Activated CD8-positive, alpha-beta memory T cell treated with anti-CD3 and anti-CD28 coated beads, Interleukin-2, amount 50 U/mL, for 4 hours (primary cell): ENCODE results near the gene ELF4.
A peak's percentile ranks its signal among the peaks of the same experiment; 100 is the strongest.

Experiments used
- DNase-seq: peaks from one replicate; pipeline ENCODE4 v3.0.0-alpha.2; 2020

The ELF4 gene

DNA sequence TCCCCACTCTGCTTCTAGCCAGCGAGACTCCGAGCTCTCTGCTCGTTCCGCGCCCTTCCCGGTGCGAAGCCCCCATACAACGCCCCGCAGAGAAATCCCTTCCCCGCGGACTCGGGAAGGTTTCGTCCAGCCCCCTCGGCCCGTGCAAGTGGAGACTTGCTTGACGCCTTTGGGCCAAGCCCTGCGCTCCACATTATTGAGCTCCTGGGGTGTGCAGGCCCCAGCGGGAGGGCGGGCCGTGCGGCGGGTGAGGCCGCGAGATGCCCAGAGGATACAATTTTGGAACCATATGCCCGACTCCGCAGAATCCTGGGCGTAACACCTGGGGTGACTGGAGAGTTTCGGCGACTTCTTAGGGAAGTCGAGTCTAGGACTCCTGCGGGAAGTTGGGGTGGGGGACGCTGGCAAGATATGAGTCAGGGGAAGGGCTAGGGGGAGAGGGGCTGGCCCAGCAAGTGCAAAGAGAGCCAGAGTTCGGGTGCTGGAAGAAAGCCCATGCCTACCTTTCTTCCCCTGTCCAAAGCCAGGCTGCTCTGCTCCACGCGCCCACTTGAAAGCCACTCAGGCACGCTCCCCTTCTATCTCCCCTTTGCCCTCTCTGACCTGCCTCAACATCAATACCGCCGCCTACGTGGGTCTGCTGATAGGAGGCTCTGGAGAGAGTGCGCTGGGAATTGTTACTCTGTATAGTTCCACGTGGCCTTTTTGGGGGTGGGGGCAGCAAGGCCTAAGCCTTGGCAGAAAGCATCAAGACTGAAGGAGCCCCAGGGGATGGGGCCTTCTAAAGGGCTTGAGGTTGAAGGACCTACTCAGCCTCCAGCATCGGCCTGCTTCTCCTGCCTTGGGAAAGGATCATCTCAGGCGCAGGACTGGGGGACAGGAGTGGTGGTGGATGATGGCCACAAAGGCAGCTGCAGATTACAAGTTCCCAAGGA is 1.2 kb upstream of the ELF4 start:
- DNase-seq: no peak

DNA sequence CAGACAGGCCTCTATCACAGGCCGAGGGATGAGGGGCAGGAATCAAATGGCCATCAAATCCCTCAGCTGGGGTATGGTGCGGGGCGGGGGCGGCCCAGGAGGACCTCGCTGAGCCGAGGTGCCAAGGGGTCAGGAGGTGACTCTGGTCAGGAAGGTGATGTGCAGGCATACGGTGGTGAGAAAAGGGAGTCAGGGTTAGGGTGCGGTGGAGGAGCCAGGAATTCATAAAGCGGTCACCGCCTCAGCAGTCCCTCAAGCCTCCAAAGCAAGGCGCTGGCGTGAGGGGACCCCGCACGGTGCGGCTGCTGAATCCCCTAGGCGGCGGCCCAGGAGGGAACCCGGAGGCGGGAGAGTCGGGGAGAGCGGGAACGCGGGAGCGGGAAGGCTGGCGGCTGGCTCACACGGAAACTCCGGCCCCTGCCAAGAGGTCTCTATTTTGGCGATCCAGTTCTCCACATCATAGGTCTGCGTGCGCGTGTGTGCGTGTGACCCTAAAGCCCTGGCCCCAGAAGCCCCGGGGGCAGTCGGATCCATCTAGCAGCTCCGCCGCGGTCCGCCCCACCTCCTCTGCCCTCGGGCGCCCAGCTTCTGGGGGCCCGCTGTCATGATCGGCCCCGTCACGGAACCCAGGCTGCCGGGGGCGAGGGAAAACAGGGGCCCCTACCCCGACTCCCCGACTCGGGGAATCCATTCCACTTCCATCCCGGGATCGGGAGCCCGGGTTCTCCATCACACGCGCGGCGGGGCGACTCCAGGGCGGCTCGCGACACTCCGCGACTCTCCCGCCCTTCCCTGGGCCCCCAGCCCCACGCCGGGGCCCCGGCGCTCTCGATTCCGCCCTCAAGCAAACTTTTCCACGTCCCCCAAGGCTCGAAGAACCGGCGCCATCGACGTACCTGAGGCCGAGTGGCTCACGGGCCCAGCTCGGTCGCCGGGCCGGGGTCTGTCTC is 593 bp downstream of the ELF4 start:
- DNase-seq: no peak

DNA sequence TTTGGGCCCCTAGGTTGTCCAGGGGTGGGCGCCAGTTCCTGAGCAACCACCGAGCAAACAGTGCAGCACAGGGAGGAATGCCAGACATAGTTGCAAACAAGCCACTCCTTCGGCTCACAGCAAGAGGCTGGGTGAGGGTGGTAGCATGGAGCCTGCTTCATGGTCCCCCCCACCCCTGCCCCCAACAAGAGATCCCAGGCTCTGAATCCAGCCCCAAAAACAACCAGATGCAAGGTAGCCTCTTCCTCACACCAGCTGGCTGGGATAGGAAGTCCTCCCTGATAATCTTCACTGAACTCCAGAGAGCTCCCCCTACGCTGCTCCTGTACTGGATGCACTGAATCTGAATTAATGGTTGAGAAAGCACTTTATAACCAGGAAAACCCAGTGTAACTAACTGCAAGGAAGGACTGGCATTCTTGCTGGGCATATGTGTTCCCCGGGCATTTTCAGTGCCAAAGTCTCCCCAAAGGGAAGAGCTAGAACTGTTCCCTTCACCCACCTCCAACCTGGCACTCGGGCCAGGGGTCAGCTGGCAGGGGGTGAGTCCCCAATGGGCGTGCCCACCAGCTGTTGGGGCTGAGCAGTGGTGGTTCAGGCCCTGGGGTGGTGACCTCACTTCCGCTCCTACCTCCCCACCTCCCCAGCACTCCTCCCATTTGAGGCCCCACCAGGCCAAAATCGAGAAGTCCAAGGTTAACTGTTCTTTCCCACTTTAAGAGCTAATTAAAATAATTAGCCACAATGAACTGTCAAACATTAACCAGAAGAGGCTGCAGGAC is 1.5 kb downstream of the ELF4 start:
- DNase-seq: peak; percentile 41

DNA sequence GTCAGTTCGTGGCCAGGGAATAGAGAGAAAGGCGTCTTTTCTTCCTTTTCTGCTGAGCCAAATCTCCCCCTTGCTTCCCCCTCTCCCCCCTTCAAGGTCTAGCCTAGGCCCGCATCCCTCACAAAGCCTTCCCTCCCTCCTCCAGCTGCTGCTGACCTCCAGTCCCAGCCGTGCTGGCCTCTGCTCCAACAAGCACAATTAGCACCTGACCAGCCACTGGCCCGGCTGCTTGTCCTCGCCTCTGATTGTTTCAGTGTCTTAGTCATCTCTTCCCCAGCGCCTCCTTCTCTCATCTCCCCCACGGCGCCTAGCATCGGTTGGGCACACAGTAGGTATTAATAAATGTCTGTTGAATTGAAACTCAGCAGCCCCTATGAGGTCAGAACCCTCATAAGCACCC is 4.2 kb downstream of the ELF4 start:
- no peak for DNase-seq

DNA sequence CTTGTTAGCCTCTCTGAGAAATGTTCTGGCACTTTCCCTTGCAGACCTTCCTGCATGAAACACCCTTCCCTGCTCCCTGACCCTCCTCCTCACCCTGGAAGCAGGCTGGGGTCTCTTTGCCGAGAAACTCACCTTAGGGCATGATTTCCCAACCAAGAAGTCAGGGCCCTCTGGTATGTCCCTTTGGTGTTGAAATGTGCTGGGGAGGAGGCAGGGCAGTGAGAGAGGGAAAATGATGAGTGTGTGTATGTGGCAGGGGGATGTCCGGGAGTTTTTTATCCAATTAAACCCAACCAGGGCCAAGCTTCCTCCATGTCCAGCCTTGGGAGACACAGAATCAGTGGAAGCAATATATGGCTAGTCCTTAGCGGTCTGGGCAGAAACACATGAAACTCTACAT is 5.1 kb downstream of the ELF4 start:
- no peak for DNase-seq

DNA sequence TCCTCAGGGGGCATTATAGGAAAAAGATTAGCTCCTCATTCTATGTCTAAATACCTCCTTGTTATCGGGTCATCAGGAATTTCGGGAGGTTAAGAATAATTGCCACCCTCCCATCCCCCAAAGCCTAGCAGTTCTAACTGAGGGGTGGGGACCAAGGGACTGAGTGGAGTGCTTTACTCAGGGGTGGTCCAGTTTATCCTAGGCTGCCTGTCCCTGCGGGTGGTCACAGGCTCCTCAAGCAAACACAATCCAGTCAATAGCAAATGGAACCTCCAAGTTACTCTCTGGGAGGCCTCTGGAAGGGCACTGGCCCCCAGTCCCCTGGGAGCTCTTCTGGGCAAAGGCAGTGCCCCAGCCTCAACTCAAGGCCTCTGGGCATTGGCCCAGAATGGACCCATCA is 6.7 kb downstream of the ELF4 start:
- no peak for DNase-seq

DNA sequence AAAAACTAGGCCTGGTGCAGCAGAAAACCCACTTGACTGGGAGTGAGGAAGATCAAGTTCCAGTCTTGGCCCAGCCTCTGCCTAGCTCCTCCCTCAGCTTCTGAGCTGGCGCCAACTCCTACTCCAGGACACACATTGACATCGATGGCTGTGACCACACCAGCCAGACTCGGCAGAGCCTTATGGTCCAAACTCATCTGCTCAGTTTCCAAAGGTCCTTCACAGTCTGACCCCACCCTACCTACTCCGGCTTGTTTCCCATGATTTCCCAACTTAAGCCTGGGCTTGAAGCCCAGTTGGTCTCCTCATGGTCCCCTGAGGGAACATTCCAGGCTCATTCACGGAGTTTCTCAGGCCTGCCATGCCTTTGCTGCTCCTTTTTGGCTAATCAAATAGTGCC is 10.1 kb downstream of the ELF4 start:
- no peak for DNase-seq

DNA sequence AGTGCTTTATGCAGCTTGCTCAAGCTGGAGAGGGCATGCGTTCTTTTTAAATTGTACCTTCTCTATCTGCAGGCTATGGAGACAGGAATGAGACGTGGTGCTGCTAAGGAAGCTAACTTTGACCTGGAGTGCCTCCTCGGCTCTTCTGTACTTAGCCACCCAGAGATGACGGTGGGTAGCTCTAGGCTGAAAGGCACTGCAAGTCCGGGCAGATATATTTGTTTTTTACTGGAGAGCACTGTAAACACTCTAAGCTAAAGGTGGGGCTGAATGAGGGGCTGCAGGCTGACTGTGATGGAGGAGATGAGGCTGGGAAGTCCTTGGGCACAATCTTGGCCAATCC is 12.1 kb downstream of the ELF4 start:
- DNase-seq: no peak

DNA sequence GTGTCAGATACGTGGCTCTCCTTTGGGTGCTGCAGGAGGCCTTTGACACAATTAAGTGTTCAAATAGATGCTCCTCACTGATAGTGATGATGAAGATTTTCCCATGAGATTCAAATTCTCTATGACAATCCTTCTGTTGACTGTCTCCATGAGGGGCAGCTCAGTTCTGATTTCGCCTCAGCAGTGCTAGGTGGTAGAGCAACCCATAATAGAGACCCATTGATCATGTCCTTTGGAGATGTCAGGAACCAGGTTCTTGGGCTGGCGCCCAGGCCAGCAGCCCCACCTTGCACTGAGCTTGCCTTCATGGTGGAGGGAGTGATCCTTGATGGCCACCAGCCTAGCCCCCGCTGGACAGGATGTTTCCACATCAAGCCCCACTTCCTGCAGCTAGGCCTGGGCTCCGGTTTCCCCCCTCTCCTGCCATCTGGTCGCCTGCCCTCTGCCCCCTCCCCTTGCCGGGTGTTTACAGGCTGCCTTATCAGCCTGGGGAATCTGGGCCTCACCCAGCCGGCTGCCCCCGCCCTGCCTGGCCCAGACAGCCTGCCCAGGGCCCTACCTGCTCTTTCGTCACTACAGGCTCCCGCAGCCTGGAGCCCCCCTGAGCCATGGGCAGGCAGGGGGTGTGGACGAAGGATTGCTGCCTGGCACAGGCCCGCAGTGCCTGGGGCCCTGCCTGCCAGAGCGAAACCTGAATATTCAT is 12.6 kb downstream of the ELF4 start:
- no peak for DNase-seq

DNA sequence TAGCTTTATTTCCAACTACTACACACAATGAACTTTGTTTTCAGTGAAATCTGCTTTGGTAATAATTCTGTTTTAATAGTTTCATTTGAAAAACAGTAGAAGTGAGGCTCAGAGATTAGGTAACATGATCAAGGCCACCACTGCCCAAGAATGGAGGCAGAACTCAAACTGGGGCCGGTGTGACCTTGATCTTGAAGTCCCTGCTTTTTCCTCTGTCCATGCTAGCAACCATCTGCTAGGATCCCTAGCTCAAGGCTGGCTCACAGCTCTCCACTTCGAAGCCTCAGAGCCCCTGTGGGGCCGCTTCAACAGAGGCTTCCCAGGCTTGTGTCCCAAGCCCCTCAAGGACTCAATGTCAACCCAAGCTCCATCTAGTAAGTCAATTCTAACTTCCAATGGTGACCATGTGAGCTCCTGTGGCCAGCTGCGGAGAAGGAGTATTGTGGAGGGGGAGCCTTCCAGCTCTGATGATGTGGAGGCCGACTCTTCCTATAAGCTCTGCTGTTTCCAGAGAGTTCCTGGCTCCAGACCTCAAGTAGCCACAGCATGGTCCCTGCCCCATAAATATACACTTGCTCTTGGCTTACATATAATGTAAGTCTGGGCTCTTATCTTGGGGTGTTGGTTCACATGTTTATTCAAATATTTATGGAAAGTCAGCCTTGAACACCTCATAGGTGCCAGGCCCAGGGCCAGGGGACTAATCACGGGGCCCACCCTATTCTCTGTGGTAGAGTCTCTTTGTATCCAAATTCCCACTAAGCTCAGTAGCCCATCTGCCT is 14.9 kb downstream of the ELF4 start:
- DNase-seq: no peak

DNA sequence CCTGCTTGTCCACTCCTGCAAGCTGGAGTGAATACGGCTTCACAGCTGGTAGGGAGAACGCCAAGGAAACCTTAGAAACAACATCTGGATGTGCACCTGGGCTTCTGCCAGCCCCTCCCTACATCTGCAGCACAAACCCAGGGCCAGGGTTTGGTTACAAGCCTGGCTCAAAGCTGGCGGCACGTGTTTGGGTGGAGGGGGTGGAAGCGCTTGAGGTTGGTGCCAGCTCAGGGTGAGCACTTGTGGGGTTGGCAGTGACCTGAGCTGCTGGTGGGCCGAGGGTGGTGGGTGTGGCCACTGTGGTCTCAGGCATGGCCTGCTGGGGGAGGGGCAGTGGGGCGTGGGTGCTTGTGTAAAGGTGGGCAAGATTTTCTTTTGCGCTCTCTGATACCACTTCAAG is 15.6 kb downstream of the ELF4 start:
- no peak for DNase-seq

DNA sequence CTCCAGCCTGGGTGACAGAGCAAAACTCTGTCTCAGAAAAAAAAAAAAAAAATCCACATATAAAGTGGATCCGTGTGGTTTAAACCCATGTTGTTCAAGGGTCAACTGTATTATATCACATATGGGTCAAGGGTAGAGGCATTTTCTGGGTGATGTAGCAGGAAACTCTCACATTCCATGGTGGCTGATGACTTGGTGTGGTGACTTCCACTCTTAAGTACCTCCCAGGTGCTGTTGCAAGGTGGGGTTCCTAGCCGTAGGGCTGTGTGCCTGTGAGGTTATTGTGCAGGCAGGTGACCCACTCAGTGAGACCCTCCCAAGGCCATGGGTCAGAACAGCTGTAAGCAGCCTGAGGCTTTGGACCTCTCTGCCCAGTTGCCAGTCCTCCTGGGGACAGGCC is 17.0 kb downstream of the ELF4 start:
- DNase-seq: no peak

DNA sequence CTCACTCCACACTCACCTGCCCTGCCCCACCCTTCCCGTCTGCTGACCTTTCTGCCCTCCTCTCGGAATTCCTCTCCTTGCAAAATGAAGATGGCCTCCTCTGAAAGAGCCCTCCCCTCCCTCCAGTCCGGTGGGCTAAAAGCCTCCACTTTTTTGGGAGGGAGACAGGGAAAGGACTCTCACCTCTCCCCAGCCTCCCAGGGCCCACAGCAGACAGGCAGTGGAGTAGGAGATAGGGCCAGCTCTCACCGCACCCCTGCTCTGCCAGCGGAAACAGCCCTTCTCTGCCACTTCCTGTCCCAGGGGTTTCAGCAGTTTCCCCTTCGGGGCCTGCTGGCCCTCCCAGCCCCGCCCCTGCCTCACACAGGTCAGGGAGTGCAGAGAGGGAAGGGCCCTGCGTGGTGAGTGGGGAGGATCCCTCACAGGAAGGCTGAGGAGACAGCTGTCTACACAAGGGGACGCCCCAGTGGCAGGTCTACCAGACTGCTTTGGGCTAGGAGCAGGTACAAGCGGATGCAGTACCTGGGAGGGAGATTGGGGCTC is 18.2 kb downstream of the ELF4 start:
- peak; percentile 74 for DNase-seq

DNA sequence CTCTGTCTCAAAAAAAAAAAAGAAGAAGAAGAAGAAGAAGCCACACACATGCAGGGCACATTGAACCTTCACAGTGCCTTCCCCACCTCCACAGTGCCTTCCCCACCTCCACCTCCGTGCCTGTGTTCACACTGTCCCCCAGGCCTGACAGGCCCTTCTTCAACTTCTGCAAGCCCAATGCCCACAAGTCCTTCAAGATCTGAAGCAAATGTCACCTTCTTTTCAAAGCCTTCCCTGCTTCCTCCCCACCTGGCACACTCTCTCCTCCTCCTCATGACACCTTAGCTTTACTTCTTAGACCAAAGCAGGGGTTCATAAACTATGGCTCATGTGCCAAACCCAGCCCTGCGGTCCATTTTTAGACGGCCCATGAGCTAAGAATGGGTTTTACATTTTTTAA is 19.9 kb downstream of the ELF4 start:
- DNase-seq: no peak

DNA sequence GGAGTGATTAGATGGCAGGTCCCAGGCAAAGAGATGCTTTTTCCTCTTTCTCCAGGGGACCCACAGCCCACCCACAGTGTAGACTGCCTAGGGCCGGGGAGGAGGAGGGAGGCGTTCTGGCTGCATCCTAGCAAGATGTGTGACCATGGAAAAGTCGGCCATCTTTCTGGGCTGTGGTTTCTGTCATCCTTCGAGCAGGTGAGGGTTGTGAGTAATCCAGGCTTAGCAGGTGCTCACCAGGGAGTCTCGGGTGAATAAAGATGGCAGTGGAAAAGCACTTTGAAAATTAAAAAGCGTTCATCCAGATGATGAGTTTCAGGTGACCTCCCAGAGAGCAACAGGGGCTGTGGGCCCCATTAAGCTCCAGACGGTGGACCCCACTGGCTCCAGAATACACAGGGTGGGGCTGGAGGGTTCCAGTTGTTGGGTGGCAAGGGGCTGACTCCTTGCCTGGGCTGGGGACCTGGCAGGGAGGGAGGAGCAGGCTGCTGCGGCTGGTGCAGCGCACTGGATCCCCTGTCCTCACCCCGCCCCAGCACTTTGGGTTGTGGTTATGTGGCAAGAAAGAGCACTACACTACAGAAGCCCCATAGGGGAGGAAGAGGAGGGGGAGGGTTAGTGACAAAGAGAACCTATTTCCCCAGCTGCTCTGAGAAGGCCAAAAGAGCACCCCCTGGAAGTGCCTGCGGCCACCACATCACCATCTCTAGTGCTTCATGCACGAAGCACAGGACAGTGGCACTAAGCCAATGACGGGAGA is 23.7 kb downstream of the ELF4 start:
- DNase-seq: peak; percentile 56

DNA sequence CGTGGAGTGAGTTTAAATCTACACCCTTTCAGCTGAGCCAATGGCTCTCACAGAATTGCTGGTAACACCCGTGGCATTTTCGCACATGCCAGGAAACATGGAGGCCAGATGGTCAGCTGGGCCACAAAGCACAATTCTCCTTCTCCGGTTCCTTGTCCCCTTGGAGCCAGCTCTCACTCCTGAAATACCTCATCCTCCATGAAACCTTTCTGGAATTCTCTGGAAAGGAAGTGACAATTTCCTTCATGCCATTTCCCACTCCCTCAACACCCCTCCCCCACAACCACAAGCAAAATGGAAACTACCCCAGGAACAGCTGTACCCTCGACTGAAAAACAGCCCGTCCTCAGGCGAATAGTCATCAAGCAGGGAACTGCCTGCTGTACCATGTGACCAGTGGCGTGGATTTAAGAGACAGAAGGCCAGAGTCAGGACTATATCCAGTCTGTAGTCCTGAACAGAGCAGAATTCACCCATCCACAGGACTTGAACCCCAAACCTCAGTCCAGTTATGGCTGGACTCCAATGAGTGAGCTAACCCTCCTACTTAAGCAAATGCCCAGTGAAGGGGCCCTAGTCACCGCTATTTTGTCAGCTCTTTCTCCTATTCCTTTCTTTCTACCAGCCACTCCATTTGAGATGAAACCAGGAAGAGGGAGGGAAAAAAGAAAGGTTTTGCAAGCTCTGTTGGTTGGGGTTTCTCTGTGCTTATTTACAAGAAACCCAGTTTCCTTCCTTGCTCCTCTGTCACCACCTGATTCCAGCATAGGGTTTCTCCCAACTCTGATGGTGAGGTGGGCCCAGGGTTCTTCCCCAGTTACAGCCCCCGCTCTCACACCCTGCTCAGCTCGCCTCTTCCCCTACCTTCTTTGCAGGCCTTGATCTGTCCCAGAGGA is 24.5 kb downstream of the ELF4 start:
- DNase-seq: no peak

DNA sequence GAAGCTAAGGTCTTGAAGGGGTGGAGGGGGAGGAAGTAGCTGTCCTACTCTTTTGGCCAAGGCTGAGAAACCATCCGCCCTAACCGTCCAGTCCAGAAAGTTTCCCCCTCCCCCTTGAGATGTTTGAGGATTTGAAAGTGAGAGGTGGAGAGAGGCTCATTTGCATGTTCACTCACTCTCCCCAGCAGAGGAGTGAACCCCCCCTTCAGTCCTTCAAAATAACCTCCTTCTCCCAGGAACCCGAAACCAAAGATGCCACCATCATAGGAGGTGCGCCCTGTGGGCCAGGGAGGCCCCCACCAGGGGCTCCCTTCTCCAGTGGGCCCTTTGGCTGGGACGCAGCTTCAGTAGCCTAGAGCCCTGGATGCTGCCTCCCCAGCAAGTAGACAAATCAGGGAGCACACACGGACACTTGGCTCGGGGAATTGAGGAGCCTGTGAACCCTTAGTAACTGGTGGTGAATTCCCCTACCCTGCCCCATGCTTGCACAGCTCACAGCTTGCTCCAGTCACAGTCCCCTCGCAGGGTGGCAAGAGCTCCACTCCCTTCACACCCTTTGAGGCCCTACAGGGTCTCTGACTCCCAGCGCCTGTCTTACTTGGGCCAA is 25.6 kb downstream of the ELF4 start:
- DNase-seq: no peak

DNA sequence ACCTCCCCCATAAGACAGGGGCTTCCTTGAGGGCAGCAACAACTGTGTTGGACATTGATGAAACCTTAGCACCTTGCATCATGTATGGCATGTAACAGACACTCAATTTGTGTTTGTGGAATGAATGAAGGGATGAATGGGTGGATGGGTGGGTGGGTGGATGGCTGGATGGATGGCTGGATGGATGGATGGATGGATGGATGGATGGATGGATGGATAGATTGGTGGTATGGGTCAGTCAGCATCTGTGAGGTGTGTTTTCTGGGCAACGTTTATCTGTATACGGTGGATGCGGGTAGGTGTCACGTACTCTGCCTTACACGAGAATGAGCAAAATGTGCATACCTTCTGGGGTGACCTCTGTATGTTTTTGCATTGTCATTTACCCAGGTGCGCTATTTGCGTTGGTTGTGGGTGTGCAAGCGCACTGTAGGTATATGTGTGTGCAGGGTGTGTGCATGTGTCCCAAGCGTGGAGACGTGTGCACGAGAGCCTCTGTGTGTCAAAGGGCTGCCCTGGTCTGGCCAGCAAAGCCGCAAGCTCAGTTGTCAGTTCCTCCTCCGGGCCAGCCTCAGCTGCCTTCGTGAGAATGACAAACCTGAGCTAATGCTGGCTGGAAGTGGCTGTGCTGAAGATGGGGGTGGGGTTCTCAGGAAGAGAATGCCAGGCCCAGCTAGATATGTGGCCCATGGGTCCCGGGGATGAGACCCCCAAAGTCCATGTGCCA is 26.5 kb downstream of the ELF4 start:
- no peak for DNase-seq
